ENCODE data around the gene KIAA0753.
"Not testable (repeated sequence)": the region's sequence is repeated elsewhere in the genome, so short reads cannot be mapped to it uniquely, and the experiment has no call there.

KIAA0753 gene

GRCh38 chr17:6573982-6574686 is 66.4 kb downstream of the KIAA0753 start:
- in situ Hi-C loops (cut with MboI; ENCODE audit: low pct_unique_long_range_greater_than_20kb, low sequenced_read_pairs, unreplicated experiment) = no loop called here
- no peak for TF ChIP-seq CTCF (IDR thresholded peaks at IDR 0.05; ENCODE audit: extremely low read depth, insufficient read depth, missing control alignments)
- DNase-seq (ENCODE audit: low spot score) = no peak

DNA sequence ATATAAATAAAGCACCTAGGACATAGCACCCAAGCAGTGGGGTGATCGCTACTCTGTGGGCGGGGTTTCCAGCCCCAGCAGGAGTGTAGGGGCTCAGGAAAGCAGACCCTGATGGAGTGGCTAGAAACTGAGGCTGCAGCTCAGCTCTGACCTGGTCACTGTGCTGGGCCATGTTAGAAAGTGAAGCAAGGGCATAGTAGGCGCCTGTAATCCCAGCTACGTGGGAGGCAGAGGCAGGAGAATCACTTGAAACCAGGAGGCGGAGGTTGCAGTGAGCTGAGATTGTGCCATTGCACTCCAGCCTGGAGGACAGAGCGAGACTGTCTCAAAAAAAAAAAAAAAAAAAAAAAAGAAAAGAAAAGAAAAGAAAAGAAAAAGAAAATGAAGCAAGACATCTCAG is 67.0 kb downstream of the KIAA0753 start:
- in situ Hi-C loops (cut with MboI; ENCODE audit: low pct_unique_long_range_greater_than_20kb, low sequenced_read_pairs, unreplicated experiment); DNase-seq (ENCODE audit: low spot score): not testable (repeated sequence)

GRCh38 chr17:6572972-6573370 is 67.5 kb downstream of the KIAA0753 start:
- TF ChIP-seq CTCF (IDR thresholded peaks at IDR 0.05; ENCODE audit: extremely low read depth, insufficient read depth, missing control alignments) = no peak
- in situ Hi-C loops (cut with MboI; ENCODE audit: low pct_unique_long_range_greater_than_20kb, low sequenced_read_pairs, unreplicated experiment) = no loop called here

DNA sequence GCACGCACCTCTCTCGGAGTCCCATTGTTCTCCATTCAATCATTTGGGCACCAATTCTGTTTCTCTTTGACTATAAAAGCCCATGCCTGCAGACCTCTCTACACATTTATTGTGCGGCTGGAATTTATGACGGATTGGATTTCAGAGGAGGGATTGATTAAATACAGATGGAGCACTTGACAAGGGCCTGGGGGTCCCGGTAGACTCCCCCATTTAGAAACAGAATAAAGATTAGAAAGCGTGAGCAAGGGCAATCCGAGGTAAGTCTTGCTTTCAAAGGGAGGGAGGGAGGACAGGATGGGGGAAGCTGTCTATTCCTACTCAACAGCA is 69.1 kb downstream of the KIAA0753 start:
- no peak for DNase-seq (ENCODE audit: low spot score)
- in situ Hi-C loops (cut with MboI; ENCODE audit: low pct_unique_long_range_greater_than_20kb, low sequenced_read_pairs, unreplicated experiment) = no loop called here

More at GRCh38 chr17:6572972-6573370, 67.5 kb downstream of the KIAA0753 start:
- no peak for DNase-seq (ENCODE audit: low spot score)

DNA sequence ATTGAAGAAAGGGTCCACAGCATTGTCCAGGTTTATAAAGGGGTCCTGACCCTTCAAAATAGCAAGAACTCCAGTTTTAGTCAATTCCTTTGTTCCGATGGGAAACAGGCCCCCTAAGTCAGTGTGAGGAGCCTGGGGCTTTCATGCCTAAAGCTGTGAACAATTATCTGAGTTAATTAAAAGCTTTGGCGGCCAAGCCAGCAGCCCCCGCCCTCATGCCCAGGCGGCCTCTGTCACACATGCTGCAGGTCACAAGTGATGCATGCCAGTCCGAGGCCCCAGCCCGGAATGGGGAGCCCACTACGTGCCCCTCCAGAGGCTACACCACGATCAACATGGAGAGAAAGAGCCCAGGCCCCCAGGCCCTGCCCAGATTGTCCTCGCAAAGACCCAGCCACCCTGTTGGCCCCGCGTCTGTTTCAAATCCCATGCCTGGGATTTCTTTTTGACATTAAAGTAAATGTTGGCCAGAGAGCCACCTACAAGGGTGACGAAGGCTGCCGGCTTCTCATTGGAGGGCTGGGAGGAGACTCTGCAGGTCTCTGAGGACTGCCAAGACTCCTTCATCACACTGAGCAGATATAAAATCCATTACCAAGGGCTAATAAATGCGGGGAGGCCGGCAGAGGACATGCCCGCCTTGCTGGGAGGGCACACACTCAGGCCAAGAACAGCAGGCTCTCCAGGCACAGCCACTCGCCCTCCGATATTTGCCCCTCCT is 69.6 kb downstream of the KIAA0753 start:
- in situ Hi-C loops (cut with MboI; ENCODE audit: low pct_unique_long_range_greater_than_20kb, low sequenced_read_pairs, unreplicated experiment) = no loop called here
- no peak for DNase-seq (ENCODE audit: low spot score)
- no peak for TF ChIP-seq CTCF (IDR thresholded peaks at IDR 0.05; ENCODE audit: extremely low read depth, insufficient read depth, missing control alignments)

More for the DNA sequence above, 69.1 kb downstream of the KIAA0753 start:
- no peak for TF ChIP-seq CTCF (IDR thresholded peaks at IDR 0.05; ENCODE audit: extremely low read depth, insufficient read depth, missing control alignments)

DNA sequence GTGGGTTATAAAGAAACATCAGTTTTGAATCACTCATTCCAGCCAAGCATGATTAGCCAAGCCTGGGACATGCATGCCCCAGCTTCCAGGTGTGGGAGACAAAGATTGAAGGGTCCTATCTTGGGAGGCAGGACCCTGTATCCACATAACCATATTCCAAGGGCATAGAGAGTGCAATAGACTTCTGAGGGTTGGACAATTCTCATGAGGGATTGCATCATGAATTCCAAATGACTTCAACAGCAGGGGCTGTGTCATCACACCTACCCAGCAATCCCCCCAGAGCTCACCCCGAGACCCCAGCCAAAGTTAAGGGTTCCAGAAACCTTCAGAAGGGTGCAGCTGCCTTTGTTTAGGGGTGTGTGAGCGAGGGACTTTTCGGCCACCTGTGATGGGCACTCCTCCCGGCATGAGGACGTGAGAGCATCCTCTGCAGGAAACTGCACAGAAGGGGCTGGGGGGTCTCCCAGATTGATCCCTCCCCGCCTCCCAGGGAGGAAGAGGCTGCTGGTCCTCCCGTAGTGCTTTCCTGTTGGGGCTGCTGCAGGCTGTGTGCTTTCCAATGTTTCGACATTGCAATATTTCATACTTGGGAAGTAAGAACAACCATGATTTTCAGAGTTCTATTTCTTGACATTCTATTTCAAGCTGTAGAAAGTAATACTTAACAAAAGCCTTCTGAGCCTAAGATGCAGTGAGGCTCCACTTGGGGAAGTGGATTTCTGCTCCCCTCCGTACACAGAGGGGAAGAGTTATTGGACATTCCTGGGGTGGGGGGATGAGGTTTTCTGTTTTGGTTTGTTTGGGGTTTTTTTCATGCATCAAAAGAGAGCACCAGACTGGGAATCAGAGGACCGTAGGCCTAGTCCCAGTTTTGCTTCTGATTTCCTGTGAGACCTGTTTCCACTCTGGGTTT is 70.9 kb downstream of the KIAA0753 start:
- no peak for TF ChIP-seq CTCF (IDR thresholded peaks at IDR 0.05; ENCODE audit: extremely low read depth, insufficient read depth, missing control alignments)
- in situ Hi-C loops (cut with MboI; ENCODE audit: low pct_unique_long_range_greater_than_20kb, low sequenced_read_pairs, unreplicated experiment) = no loop called here
- DNase-seq (ENCODE audit: low spot score) = no peak
